BJ (cell line): ENCODE results near the gene TAF1. TPM values are rescaled to one million over a fixed set of nuclear protein-coding genes. Genes with fewer than 3 reads are reported as not detected.

Experiments used
- CTCF ChIA-PET: fragments of 350-600 bp; formaldehyde crosslinking; extraction: SDS; loops from one replicate; lab custom pipeline; 2021; ENCODE audit warnings: antibody characterized with exemption, inconsistent platforms; lab: Yijun Ruan, JAX
- POLR2A ChIA-PET: fragments of 300-600 bp; sonication (Branson Sonifier 250); formaldehyde crosslinking; extraction: SDS; loops from one replicate; lab custom pipeline; 2021; ENCODE audit warnings: antibody characterized with exemption; lab: Charles Lee
- DNase-seq: peaks from one replicate; pipeline ENCODE4 v3.0.0-alpha.2; 2011; ENCODE audit warnings: low read depth
- H3K27me3 ChIP-seq: 2 replicates; pipeline ENCODE4 v1.6.0; 2011; ENCODE audit warnings: low read length; ENCODE audit not compliant: control insufficient read depth, insufficient read depth
- H3K36me3 ChIP-seq: 2 replicates; pipeline ENCODE4 v1.5.1; 2011; ENCODE audit warnings: low read length; ENCODE audit not compliant: control insufficient read depth, insufficient read depth
- H3K4me3 ChIP-seq: 2 replicates; pipeline ENCODE4 v1.5.1; 2011; ENCODE audit warnings: low read depth, mild to moderate bottlenecking, control low read depth, low read length
- CTCF ChIP-seq: IDR thresholded peaks from 2 replicates; pipeline ENCODE4 v1.5.1; 2011; ENCODE audit warnings: low read depth, mild to moderate bottlenecking, control low read depth, inconsistent platforms, low read length, moderate library complexity; ENCODE audit not compliant: insufficient read depth
- polyA plus RNA-seq: library from polyadenylated mRNA; depleted of rRNA; stranded (reverse); fragments of >200 nt; gene quantifications from 2 replicates; pipeline ENCODE4 v1.2.3, GENCODE V29; 2011; rRNA removed
- small RNA-seq: library from RNA; depleted of rRNA; stranded (forward); fragments of <200 nt; gene quantifications from one replicate; pipeline ENCODE3, GENCODE V24; 2012; ENCODE audit warnings: low replicate concordance, low read depth; ENCODE audit not compliant: insufficient read length

Gene TAF1
- polyA plus RNA-seq, 1 experiment: 11.1 TPM

- no peaks in the 10 kb centered on the region for H3K36me3 ChIP-seq
- POLR2A ChIA-PET: interaction anchor here (0.6 kb wide), 1 partner anchor 21 kb away, joined by 3 read pairs; no protein-coding TSS in a partner anchor
- no peak overlapping the region for H3K4me3 ChIP-seq
- CTCF ChIA-PET: interaction anchor here (0.9 to 1.2 kb wide), 2 partner anchors 15 to 19 kb away, joined by 3 read pairs; partner anchors contain the start of gene OGT
- DNase-seq: no peak
- no peaks in the 10 kb centered on the region for H3K27me3 ChIP-seq
- no peak for TF ChIP-seq CTCF
Observed at GRCh38 chrX:71514367-71515037, 148.3 kb downstream of the TAF1 start.

GRCh38 chrX:71515038-71515396 is 148.9 kb downstream of the TAF1 start:
- Histone ChIP-seq H3K36me3 (no peaks in the 10 kb centered on the region), H3K27me3 (no peaks in the 10 kb centered on the region), H3K4me3 (no peak overlapping the region)
- no peak for TF ChIP-seq CTCF
- CTCF ChIA-PET: interaction anchor here (0.9 to 1.2 kb wide), 2 partner anchors 16 to 18 kb away, joined by 3 read pairs; partner anchors contain the start of gene OGT
- no peak for DNase-seq
- POLR2A ChIA-PET: no interaction called here

Small RNA genes lying within 50 kb of the gene (small RNA-seq; reads per million reads assigned to genes)
- gene AL590762.4: not detected
- gene RF00019: not detected

Other genes with a start within 250 kb of the TAF1 start
- gene MED12, start 247.8 kb upstream of the TAF1 start, polyA plus RNA-seq: 10.0 and 12.4 TPM in 2 replicates
- gene NLGN3, start 221.5 kb upstream of the TAF1 start, polyA plus RNA-seq: 0.22 and 0.27 TPM in 2 replicates
- not detected in 2 replicates for gene GJB1, start 143.1 kb upstream of the TAF1 start, polyA plus RNA-seq
- gene ZMYM3, start 112.2 kb upstream of the TAF1 start, polyA plus RNA-seq: 18.3 and 25.1 TPM in 2 replicates
- 233 and 276 TPM in 2 replicates for gene NONO, start 82.7 kb upstream of the TAF1 start, polyA plus RNA-seq
- gene ITGB1BP2, start 64.6 kb upstream of the TAF1 start, polyA plus RNA-seq: 6.8 and 10.5 TPM in 2 replicates
- gene OGT, start 166.7 kb downstream of the TAF1 start, polyA plus RNA-seq: 280 and 330 TPM in 2 replicates
- gene GCNA, start 212.1 kb downstream of the TAF1 start, polyA plus RNA-seq: 2.4 and 3.0 TPM in 2 replicates